HG03469 (cell line): ENCODE results near the gene NEO1.

Experiments used
- ATAC-seq: cut with Tn5 transposase; IDR thresholded peaks from one replicate; pipeline ENCODE4 v1.9.1; 2021; ENCODE audit warnings: mild to moderate bottlenecking, moderate library complexity, moderate number of reproducible peaks; ENCODE audit not compliant: unreplicated experiment

Gene NEO1

DNA sequence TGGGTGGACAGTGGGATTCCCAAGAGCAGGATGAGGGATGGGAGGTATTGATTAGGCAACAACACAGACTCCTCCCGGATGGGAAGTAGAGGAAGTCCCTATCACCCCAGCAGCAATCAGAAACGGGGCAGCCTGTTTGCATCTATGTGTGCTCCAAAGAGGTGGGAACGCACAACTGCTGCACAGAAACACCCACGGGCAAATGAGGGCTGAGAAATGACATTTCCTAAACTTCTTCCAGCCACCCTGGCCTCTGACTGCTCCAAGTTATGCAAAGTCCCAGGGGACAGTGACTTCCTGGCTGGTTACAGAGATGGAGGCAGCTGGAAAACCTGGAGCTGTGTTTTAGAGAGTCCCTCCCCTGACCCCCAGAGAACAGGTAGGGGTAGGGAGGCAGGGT, 273.9 kb downstream of the NEO1 start:
- no peak for ATAC-seq

DNA sequence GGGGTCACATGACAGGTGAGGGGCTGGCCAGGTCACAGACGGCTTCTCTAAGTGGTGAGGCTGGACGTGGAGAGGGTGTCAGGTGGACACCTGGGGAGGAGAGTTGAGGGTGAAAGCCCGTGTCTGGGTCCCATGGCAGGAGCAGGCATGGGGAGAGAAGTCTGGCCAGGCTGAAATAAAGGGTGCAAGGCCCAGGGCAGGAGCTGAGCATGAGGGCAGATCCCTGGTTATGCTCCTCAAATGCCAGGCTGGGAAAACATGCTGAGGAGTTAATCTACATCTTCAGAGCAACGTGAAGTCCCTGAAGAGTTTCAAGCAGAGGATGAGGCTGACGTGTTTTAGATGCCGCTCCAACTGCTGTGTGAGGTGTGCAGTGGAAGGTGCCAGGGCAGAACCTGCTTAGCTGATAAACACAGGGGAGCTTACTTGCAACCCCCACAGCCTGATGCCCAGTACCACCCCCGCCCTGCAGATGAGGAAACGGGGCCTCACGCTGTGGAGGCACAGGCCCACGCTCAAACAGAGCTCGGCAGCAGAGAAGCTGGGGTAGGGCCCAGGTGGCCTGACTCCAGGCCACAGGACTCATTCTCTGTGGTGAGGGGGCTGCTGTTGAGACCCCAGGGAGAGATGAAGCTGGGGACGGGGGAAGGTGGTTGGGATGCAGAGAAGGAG, 276.0 kb downstream of the NEO1 start:
- ATAC-seq = no peak

DNA sequence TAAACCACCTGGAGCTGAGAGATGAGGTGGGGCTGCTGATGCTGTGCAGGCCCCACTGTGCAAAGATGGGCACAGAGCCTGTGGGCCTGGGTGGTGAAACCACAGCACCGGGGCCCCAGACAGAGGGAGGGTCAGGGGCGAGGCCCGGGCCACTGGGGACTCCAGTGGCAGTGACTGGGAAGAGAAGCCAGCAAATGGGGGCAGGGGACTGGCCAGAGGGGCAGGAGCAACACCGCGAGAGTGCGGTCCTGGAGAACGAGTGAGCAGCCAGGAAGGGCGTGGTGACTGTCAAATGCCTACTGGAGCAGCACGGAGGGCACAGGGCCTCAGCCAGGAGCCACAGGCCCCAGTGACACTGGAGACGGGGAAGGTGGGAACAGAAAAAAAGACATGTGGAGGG, 276.7 kb downstream of the NEO1 start:
- no peak for ATAC-seq

DNA sequence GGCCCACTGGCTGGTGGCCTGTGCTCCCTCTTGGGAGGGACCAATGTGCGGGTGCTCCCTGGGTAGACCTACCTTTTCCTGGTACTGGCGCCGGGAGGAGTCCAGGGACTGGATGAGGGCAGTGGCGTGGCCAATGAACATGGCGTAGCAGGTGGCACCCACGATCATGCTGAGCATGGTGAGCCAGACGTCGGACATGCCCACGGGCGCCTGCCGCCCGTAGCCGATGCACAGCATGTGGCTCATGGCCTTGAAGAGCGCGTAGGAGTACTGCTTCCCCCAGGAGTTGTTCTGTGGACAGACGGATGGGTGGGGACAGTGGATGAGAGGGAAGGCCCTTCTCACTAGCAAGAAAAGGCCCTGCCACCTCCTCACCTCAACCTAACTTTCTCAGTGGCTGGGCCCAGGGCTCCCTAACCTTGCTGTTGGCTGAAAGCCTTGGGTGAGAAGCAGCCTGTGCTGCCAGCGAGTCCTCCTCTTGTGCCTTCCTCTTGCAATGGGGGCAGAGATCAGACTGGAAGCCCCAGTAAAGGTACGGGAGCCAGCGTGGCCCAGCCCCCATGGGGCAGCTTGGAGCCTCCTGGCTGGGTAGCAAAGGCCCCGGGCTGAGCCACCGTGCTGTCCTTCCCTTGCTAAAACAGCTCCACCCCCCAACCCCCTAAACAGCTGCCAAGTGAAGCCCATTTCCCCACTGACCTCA, 277.4 kb downstream of the NEO1 start:
- no peak for ATAC-seq

DNA sequence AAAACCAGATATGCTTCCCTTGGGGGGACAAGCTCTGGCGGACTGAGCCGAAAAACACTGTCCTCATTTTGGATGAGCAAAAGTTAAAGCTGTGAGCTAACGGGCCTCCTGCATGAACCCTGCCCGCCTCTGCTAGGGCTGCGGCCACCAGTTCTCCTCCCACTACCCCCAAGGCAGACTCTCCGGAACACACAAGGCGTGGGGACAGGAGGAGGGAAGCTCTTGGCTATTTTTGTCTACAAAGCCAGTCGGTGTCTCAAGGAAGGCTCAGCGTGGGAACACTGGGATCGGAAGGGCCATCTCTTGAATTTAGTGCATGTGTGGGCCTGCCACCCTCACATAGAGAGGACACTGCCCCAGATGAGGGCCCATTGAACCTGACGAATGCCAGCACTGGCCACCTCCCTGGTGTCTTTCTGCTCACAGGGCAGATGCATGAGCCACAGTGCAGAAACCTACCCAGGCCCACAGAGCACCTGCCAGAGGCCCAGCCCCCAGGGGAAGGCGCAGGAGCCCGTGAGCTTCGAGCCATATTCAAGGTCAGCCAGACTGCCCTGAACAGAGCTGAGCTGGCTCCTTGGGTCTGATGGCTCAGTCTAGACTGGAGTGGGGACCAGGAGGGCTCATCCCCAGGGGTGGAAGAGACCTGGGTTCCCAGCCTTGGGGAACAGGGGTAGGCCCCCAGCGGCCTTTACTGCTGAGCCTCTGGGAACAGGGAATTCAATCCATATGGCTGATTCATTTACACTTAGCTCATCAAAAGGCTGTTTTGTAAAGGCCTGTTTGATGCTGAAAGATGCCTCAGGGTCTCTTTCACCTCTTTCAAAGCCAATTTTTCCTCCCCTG, 278.2 kb downstream of the NEO1 start:
- ATAC-seq = no peak

DNA sequence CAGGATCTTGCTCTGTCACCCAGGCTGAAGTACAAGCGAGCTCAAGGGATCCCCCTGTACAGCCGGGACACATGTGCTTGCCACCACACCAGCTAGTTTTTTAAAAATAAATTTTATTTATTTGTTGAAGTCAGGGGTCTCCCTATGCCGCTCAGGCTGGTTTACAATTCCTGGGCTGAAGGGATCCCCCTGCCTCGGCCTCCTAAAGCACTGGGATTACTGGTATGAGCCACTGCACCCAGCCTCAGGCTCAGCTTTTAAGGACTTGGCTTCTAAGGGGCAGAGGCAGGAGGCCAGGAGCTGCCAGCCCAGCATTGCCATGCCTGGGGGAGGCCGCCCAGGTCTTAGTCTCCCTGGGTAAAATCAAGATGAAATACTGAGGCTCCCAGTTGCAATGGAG, 279.2 kb downstream of the NEO1 start:
- no peak for ATAC-seq

DNA sequence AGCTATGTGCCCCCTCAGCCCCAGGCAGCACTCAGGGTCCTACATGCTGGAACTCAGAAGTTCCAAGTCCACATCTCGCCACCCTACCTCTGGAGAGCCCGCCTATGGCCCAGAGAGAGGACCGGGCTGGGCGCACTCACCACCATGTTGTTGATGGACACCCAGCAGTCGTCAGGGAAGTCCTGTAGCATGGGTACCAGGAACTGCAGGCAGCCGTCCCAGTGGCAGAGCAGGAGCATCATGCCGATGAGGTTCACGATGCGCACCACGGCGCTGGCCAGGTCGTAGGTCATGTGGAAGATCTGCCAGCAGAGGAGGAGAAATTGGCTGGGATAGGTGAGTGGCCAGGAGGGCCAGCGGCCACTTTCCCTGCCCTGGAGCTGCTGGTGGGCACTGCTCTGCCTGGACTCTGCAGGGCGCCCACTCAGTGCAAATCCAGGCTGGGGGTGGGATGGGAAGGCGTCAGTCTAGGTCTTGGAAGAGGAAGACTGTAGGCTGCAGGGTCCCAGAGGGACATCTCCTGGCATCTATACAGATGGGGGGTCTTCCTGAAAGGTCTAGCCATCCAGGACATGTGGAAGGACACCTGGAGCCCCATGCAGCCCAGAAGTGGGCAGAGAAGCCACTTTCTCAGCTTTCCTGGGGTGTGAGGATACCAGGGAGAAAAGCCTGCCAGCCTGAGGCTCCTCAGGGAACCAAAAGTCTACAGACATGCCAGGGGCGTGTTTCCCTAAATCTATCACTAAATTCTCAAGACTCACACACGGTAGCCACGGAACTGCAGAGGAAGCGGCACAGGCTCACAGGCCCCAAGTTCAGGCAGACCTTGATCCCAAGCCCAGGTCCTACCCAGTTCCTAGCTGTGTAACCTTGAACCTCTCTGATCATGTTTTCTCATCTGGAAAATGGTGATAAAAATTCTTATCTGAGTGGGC, 280.0 kb downstream of the NEO1 start:
- no peak for ATAC-seq

DNA sequence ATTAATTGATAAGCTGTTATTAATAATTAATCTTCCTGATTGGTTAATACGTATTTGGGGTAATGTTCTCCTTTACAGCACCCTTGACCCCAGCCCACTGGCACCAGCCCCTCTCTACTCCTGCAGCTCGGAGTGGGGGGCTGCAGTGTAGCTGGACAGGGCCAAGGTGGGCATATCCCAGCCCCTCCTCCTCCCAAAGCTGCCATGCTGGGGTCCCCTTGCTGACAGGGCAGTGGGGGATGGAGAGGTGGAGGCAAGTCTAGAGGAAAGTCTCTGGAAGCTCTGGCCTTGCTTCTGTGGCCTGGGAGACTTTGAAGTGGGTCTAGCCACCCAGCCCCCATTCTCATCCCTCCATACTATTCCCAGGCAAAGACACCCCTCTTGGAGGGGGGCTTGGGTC, 280.7 kb downstream of the NEO1 start:
- ATAC-seq = no peak

DNA sequence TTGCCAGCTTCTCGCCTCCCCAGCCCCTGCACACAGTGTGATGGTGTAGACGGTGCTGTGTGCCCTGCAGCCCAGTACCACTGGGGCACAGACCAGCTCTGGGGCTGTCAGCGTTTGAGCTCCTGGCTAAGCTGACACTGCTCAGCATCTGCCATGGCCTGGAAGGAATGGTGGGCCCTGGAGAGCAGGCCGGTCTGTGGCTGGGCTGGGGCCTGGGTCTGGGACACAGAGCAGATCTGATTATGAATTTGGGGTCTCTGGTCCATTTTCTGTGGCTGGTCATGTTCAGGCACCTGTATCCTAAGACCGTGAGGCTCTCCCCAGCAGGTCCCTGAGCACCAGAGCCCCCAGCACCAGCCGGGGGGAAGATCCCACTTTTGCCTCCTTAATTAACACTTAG, 281.8 kb downstream of the NEO1 start:
- no peak for ATAC-seq

DNA sequence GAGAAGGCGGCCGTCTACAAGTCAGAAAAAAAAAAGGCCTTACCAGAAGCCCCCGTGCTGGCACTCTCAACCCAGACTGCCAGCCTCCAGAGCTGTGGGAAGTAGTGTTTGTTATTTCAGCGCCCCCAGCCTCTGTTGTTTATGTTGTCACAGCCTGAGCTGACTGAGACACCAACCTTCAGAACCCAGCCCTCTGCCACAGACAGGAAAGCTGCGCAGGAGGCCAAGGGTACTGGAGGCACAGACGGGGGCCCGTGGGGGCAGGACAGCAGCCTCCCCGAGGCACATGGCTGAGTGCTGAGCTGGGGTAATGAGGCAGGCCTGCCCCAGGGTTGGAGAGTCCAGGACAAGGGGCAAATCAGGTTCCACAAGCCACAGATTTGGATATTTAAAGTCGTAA, 282.8 kb downstream of the NEO1 start:
- ATAC-seq = no peak

DNA sequence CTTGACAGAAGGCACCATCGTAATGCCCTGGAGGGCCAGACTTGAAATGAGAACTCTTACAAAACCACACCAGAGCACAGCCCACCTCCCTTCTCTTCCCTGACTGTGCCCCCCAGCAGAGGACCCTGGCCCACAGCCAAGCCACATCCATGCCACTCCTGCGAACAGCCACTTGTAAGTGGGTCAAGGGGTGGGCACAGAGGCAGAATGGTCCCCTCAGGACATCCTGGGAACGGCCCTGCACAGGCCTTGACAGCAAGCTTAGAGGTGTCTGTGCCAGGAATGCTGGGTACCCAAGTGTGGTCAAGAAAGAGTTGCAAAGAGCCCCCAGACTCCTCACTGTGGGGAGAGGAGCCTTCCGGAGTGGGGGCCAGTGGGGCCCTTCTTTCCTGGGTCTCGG, 283.2 kb downstream of the NEO1 start:
- no peak for ATAC-seq

DNA sequence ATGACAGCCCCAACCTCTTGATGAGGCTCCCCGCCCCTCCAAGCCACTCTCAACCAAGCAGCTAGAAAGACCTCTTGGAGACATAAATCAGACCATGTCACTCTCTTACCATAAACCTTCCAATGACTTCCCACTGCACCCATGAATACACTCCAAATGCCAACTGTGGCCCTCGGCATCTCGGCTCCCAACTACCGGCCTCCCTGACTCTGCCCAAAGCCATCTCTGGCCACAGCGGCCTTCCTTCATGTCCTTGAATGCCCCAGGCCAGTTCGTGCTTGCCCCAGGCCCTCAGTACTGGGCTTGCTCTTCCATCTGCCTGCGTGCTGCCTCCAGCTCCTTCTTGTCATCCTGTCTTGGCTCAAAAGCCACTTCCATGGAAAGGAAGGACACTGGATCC, 284.5 kb downstream of the NEO1 start:
- ATAC-seq = no peak

DNA sequence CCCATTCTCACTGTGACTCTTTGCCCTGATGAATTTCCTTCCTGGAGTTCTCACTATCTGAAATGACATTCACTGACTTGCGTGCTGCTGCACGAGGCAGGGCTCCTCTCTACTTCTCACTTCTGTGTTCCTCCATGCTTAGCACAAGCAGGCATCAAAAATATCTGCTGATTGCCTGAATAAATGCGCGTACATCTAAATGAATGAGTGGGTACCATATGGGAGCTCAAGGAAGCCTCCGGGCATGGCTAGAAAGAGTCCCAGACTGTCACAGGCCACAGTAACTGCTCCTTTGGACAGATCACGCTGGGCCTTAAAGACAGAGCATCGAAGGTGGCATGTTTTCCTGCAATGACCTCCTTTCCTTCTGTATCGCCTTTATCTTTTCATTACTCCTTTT, 284.9 kb downstream of the NEO1 start:
- no peak for ATAC-seq

DNA sequence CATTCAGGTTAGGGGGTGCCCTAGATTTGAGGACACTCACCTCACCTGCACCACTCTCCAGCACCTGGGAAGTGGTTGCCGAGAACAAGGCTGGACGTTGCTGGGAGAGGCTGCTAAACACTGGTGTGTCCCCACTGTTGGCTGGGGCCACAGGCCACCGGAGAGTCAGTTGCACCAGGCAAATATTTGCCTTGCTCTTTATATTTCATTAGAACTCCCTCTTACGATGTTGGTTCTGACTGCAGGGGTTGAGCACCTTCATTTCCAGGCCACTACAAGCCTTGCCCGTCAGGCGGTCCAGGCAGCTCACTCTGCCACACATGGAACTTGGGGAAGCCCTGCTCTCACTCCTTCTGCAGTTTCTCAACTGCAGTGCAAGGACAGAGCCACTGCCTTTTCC, 285.8 kb downstream of the NEO1 start:
- ATAC-seq = no peak

DNA sequence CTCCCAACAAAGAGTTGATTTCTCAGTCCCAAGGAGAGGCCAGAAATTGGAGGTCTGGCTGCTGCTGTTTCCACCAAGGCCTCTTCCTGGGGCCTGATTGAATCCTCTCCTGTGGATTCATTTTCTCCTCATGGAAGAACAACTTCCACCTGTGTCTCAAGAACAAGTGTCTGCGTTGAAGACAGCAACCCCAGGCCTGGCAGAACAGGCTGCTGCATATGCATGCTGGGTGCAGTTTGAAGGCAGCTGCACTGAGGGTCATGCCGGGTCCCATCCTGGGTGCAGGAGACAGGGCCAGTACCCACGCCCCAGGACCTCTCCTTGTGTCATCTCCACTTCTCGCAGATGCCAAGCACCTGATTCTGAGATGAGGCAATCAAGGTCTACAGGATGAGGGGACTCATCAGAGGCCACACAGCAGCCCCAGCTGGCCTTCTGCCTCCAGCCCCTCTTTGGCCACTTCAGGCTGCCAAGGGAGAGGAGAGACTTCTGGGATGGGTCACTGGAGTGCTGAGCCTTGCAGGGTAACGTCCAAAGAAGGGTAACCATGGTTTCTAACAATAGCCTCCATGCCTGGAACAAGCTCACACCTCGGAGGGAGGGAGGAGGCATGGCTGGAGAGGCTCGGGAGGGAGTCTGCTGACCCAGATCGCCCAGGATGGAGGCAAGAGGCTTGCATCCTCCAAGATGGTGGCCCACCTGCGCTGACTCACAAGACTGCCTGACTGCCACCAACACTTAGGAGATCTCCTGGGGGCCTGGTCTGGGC, 286.5 kb downstream of the NEO1 start:
- no peak for ATAC-seq

DNA sequence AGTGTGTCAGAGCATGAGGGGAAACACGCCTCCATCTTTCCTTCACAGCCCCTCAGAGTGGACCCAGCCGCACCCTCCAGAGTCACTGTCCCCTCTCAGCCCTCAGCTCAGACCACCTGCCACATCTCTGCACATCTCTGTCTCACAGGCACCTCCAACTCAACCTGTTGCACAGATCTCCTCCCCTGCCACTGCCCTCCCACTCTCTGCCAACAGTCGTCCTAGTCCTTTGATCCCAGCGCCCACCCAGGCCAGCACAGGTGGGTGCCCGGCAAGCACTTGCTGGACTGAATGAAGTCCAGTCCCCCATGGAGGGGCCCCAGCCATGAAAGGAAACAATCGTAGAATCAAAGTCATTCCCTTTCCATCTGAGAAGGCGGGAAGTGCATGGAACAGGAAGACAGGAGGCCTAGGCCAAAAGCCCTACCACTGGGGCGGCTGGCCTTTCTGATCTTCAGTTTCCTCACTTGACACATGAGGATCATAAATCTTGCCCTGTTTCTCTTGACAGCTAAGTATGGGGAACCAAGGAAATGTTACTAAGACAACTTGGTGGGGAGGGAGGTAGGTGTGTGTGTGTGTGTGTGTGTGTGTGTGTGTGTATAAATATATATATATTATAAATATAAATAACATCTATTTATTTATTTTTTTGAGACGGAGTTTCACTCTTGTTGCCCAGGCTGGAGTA, 288.4 kb downstream of the NEO1 start:
- no peak for ATAC-seq

DNA sequence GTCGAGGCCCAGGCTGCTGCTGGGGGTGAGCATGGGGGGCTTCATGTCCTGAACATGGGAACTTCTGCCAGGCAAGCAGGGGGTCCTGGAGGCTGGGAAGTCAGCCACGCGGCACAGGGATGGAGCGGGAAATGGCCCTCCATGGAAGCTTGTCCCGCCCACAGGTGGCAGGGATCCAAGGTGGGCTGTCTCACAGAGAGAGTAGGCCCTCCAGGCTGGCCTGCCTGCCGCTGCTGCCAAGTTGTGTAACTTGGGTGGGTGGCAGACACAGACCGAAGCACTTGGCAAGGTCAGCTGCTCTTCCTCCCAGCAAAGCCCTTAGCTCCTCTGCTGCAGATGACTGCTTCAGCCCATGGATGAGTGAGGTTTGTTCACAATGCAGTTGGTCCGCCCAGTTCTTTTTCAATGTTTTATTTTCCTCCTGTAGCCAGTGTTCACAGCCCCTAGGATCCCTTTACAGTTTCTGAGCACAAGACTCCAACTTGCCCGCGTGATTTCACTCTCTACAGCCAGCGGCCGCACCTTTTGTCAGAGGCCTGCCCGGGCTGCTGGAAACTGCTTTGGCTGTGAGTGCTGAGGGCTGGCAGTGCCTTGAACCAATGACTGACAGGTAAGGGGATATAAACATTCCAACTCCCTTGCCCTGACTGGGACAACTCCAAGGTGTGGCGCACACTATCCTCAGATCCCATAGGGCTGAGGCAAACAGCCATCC, 289.8 kb downstream of the NEO1 start:
- no peak for ATAC-seq

DNA sequence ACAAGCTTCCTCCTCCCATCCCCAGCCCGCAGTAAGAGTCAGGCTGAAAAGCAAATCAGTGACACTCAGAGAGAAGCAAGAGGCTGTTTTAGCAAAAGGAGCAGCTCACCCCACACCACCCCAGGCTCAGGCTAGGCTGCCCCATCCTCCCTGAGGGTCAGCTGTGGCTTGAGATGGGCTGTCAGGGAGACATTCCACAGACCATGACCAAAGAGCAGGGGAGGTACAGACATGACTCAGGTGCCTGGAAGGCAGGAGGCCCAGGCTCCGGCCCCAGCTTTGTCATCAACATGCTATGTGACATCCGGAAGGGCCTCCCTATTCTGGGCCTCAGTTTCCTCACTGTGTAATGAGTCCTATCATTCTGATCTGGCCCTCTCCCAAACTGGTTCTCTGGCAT, 291.8 kb downstream of the NEO1 start:
- ATAC-seq = no peak

DNA sequence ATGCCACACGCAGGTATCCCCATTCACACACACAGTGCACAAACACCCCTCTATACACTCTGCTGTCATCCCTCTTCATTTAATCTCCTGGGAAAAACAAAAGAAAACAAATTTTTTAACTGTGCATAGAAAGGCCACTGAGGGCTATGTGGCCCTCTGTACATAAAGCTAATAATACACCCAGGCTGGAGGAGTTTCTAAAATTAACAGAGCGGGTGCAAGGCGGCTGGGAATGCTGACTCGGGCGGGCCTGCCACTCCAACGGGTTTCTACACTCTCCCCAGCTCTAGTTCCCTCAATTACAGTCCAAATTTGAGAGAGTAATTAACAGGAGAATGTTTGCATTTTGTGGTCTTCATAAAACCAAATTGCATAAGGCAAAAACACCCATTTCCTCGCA, 293.4 kb downstream of the NEO1 start:
- no peak for ATAC-seq
